GM12874 (cell line): ENCODE data around the gene CTSZ.

ENCODE experiments used
- CTCF ChIP-seq: IDR thresholded peaks from 2 replicates; pipeline ENCODE4 v1.5.1; 2011; ENCODE audit warnings: low read depth, mild to moderate bottlenecking, control low read depth, low read length, moderate library complexity; ENCODE audit not compliant: insufficient read depth

The CTSZ gene

DNA sequence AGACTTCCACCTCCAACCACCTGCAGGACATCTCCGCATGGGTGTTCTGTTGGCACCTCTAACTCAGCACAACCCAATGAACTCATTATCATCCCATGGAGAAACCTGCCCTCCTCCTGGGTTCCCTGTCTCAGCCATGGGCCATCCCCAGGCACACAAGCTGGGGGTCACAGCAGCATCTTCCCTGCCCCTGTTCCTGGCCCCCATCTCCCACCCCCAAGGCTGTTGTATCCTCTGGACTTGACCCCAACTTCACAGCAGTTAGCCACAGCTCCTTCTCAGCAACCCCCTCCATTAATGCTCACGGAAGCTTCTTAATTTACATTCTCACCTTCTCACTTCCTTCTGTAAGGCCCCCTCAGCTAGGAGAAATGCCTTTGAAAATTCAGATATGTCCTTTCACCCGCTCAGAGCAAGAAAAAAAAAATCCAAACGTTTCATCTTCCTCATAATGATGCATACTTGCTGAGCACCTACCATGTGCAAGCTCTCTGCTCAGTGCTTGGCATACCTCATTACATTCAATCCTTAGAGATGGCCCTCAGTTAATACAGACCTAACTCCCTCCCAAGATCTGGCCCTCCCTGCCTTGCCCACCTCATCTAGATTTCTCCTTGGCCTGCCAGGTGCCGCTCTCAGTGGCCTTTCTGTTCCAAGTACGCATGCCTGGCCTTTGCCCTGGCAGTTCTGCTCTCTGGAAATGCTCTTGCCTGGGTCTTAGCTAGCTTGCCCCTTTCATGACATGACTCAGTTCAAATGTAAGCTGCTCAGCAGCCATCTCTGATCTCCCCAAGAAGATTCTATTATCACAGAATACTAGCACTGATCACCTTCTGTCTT lies 28.5 kb downstream of the CTSZ start:
- TF ChIP-seq CTCF: no peak

- TF ChIP-seq CTCF: no peak
These were observed 30.9 kb downstream of the CTSZ start for GRCh38 chr20:58976061-58976730.

- no peak for TF ChIP-seq CTCF
These were observed 31.7 kb downstream of the CTSZ start for GRCh38 chr20:58975353-58975752.

DNA sequence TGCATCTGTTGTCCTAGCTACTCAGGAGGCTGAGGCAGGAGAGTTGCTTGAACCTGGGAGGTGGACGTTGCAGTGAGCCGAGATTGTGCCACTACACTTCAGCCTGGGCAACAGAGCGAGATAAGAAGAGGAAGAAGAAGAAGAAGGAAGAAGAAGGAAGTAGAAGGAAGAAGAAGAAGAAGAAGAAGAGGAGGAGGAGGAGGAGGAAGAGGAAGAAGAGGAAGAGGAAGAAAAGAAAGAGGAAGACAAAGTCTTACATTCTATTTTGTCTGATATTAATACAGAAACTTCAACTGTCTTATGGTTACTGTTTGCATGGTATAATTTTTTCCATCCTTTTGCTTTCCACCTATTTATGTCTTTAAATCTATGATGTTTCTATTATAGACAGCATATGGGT lies 33.2 kb downstream of the CTSZ start:
- TF ChIP-seq CTCF: no peak

DNA sequence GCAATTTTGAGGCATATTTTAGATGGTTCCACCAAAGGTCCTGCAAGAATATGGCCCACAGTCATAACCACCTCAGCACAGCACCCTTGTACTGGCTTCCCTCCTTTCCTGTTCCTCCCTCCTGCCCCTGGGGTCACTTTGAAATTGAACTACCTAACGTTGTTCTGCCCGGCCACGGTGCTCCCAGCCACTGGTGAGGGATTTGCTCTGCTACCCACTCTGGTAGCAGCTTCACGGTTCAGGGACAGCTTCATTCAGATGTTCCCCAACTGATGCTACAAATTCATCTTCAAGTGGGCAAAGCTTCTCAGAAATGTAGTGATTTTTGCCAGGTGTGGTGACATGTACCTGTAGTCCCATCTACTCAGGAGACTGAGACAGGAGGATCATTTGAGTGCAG lies 33.9 kb downstream of the CTSZ start:
- TF ChIP-seq CTCF: no peak

GRCh38 chr20:58971429-58971828 lies 35.6 kb downstream of the CTSZ start:
- no peak for TF ChIP-seq CTCF

DNA sequence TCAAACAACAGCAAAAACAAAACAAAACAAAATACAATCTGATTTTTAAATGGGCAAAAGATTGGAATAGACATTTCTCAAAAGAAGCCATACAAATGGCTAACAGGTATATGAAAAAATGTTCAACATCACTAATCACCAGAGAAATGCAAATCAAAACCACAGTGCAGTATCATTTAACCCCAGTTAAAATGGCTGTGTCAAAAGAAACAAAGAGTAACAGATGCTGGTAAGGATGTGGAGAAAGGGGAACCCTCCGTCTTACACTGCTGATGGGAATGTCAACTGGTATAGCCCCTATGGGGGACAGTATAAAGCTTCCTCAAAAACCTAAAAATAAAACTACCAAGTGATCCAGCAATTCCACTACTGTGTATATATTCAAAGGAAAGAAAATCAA lies 36.9 kb downstream of the CTSZ start:
- no peak for TF ChIP-seq CTCF
